ENCODE data around the gene CRBN. TPM values are rescaled to one million over a fixed set of nuclear protein-coding genes. Genes with fewer than 3 reads are reported as not detected.

The CRBN gene
- total RNA-seq, 1 donor from 2014 or later: 46.6 TPM

DNA sequence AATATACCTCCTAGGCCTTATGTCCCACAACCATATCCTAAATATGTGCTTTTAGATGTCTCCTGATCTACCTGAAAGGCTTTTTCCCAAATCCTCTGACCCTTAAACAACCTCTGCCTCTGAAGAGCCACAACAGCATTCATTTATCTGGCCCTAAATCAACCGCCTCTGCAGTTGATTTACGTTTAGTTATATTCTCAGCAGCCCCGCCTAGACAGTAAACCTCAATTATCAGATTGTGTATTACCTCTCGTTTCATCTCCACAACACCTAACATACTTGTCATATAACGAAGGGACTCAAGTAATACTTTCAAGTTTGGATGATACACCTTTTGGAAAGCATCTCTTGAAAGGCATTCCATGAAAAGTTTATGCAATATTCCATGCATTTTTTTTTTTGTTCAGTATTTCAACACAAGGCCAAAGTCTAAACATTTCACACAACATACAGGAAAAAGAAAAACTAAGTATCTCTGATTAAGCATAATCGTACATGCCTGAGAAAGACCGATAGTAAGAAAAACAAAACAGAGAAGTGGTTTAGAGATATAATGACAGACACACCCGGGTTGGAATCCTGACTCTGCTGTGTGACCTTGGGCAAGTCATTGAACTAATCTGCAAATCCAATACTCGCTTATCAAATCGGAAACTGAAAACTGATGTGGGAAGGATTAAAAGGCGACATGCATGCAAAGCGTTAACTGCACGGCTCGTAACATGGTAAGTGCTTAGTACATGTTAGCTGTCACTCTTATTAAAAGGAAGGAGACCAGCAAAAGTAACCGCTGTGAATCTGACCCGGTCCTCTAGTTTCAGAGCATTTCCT is 778 bp downstream of the CRBN start:
- intact Hi-C loops (cut with DNase I): loop anchor here (10.0 kb wide), 1 partner anchor 54 kb away; the partner anchor contains the start of gene TRNT1
- ATAC-seq (no peak), DNase-seq (ENCODE audit: missing footprints) (no peak)

DNA sequence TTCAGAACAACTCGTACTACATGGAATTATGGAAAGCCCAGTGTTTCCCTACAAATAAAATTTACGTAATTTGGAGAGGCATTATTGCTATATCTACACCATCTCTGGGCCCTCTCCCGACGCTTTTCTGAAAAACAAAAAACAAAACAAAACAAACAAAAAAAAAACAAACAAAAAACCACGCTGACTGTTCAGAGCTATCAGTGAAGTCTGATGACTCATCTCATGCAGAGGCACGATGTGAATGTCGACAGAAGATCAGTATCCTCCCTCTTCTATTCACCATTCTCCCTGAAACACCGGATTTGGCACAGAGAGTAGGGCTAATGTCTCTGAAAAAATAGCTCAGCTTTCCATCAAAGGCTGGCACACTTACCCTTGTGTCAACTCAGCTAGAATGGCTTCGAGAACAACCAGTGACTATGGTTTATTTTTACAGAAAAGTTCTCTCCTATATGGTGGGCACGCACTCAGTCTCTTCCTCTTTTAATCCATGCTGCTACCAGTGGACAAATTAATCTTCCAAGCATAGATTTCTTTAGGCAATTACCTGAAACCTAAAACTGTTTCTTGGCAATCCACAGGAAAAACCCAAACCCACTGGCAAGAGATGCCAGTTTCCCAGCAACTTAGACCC is 1.5 kb downstream of the CRBN start:
- intact Hi-C loops (cut with DNase I): loop anchor here (10.0 kb wide), 1 partner anchor 53 kb away; the partner anchor contains the start of gene TRNT1
- DNase-seq (ENCODE audit: missing footprints): no peak
- ATAC-seq: no peak

DNA sequence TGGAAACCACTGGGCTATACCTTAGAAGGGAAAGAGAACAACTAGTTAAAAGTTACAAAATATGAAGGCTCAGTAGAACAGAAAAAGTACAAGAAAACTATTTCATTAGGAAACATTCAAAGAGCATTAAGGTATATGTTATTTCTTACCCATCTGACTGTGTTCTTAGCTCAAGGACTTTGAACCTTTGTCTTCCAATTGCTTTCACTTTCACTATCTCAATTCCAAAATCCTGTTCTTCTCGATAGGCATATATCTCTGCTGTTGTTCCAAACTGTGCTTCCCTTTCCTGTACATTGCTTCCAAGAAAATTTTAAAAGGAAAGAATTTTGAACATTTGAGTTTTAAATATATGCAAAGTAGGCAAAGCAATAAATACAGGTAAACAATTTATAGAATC is 6.9 kb downstream of the CRBN start:
- no peak for ATAC-seq
- DNase-seq (ENCODE audit: missing footprints): no peak
- intact Hi-C loops (cut with DNase I): loop anchor here (10.0 kb wide), 1 partner anchor 48 kb away; the partner anchor contains the start of gene TRNT1

DNA sequence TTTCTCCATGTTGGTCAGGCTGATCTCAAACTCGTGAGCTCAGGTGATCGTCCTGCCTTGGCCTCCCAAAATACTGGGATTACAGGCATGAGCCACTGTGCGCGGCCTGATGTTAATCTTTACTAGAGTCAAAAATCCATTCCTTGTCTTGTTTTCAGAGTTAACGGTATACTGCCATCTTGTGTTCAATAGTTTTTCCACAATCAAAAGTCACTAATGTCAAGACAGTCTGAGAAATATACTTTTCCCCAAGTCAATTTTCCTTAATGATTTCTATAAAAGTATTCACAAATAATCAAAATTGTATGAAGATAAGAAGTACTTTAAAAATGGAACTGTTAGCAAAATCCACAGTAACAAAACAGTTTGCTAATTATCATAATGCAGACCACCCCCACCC is 8.5 kb downstream of the CRBN start:
- ATAC-seq (no peak), DNase-seq (ENCODE audit: missing footprints) (no peak)
- intact Hi-C loops (cut with DNase I): loop anchor here (10.0 kb wide), 1 partner anchor 46 kb away; the partner anchor contains the start of gene TRNT1

DNA sequence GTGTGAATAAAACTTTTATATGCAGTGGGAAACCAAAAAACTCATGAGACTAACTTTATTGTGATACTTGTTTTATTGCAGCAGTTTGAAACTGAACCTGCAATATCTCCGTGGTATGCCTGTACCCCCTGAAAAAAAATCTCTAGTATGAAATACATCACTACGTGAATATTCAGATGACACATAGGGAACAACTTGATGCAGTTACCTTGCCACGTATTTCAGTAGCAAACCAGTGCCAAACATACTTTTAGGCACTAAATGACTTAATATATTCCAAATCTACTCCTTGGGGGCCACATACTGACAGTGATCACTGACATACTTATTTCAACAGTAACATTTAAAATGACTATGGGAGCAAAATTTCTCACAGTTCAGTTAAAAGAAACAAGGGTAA is 13.8 kb downstream of the CRBN start:
- intact Hi-C loops (cut with DNase I): no loop called here
- ATAC-seq: no peak

DNA sequence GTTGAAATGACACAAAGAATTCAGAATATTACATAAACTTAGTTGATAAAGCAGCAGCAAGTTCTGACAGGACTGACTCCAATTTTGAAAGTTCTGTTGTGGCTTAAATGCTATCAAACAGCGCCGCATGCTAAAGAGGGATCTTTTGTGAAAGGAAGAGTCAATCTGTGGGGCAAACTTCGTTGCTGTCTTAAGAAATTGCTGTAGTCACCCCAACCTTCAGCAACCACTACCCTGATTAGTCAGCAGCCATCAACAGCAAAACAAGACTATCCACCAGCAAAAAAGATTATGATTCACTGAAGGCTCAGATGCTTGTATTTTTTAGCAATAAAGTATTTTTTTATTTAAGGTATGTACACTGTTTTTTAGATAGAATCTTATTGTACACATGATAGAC is 14.2 kb downstream of the CRBN start:
- DNase-seq (ENCODE audit: missing footprints) (no peak), ATAC-seq (no peak)
- intact Hi-C loops (cut with DNase I): no loop called here

More for the DNA sequence above, 13.8 kb downstream of the CRBN start:
- no peak for DNase-seq (ENCODE audit: missing footprints)

DNA sequence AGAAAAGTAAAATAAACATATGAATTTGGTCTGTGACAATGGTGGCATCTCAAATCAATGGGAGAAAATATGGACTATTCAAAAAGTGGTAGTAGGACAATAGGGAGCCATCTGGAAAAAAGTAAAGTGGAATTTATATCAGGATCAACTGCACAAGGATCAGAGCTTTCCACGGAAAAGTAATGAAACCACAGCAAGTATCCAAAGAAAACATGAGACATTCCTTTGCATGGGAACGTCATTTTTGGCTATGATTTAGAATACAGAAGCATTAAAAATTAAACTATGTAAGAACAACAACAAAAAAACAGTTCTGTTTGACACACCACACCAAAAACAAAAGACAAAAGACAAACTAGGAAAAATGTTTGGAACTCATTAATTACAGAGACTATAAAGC is 18.7 kb downstream of the CRBN start:
- DNase-seq (ENCODE audit: missing footprints) (no peak), ATAC-seq (no peak)
- intact Hi-C loops (cut with DNase I): no loop called here

DNA sequence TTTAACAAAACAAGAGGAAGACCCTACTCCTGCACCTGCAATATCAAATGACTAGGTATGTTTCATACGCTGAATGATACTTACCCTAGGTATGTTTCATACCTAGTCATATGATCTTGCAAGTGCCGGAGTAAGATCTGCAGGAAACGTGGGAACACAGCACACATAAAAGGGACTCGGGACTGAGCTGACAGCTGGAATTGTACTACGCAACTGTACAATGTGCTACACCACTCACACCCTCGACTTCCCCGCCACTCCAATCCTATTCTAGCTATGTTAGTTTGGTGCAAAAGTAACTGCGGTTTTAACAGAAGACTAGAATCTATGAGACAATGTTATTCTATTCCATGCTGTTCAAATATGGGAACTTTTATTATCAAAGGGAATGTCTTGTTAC is 22.0 kb downstream of the CRBN start:
- intact Hi-C loops (cut with DNase I): no loop called here
- no peak for ATAC-seq
- DNase-seq (ENCODE audit: missing footprints): no peak

DNA sequence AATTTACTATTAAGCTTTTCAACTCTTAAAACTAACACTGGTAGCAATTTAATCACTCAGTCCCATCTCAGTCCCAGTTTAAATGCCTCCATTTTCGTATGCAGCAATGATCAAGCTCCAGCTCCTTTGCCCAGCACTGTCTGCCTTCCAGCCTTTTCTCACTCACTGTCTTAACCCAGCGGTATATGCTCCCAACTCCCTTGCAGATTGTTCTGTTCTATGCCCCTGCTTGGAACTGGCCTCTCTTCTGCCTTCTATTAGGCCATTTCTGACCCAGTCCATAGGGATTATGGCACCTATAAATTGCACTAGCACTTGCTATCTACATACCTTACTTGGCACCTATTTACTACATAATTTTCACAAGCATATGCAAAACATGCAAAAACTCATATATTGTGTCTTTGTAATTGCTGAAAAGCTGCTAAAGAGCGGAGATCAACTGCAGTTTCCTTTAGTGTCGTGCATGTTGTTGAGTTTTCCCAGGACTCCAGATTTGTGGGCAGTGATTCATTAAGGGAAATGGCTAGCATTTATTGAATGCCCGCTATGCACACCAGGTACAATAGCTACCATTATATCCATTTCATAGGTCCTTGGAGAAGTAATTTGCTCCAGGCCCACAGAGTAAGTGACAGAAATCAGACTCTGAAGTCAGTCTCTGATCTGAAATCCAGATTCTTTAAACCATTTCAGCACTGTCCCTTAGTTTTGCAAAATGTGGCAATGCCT is 24.4 kb downstream of the CRBN start:
- ATAC-seq: no peak
- intact Hi-C loops (cut with DNase I): no loop called here
- DNase-seq (ENCODE audit: missing footprints): no peak

DNA sequence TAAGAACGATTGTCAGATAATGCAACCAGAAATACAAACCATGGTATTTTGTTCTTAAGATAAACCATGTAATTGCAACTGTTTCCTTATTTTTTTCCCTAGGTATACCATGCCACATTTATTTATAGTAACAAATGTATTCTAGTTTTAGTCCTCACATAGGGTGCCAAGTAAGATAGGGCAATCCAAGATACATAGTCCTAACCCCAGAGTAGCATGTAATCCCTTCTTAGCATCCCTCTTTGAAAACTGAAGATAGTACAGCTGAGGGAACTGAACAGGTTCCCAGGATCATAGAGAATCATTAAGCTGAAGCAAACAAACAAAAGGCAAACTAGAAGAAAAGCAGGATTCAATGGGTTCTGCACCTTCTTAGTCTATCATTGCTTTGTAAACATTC is 28.0 kb downstream of the CRBN start:
- no peak for DNase-seq (ENCODE audit: missing footprints)
- intact Hi-C loops (cut with DNase I): no loop called here
- no peak for ATAC-seq

DNA sequence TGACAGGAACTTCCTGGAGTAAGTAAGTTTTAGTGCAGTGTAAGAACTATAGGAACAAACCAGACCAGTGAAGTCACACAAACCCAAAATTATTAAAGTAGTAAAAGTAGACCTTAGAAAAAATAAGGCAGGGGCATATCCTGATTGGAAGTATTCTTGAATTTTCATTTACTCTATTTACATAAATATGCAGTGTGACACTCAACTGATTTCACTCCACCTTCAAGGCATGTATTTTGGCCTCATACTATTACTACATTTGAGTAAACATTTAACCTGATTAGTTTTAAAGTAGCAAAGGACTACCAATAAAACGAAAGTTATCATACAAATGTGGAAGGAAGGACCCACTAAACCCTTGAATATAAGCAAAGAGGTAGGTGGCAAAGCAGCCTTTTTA is 29.9 kb downstream of the CRBN start:
- DNase-seq (ENCODE audit: missing footprints) (no peak), ATAC-seq (no peak)
- intact Hi-C loops (cut with DNase I): no loop called here

DNA sequence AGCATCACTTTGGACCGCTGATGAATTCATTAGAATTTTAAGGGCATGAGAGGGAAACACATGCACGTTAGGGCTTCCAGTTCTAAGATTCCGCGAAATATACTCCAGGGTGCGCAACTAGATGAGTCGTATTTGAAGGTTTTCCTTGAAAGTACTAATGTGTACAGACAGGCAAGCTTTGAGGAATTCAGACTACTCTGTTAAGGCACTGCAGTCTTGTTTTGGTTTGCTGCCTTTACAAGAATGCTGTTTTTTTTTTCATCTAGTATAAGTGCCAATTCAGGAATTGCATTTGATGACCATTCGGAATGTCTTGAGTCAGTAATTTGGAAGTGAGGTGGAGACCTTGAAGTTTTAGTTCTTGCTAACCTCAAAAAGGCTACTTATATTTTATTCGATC is 33.7 kb downstream of the CRBN start:
- DNase-seq (ENCODE audit: missing footprints): no peak
- no peak for ATAC-seq
- intact Hi-C loops (cut with DNase I): no loop called here

DNA sequence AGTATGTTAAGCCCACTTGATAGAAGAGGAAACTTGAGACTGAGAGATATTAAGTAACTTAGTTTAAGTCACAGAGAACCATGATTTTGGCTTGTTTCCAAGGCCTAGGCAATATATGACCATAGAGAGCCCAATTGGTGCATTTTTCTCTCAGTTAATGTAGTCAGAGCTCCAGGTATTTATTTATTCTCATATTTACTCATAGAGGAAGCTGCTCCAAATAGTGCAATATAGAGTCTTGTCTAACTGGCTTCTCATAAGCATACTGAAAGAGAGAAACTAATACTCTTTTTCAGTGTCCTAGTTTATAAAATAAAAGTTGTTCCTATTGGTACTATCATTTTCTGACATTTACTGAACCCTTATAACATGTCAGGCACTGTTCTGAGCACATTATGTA is 37.6 kb downstream of the CRBN start:
- DNase-seq (ENCODE audit: missing footprints) (no peak), ATAC-seq (no peak)
- intact Hi-C loops (cut with DNase I): no loop called here

DNA sequence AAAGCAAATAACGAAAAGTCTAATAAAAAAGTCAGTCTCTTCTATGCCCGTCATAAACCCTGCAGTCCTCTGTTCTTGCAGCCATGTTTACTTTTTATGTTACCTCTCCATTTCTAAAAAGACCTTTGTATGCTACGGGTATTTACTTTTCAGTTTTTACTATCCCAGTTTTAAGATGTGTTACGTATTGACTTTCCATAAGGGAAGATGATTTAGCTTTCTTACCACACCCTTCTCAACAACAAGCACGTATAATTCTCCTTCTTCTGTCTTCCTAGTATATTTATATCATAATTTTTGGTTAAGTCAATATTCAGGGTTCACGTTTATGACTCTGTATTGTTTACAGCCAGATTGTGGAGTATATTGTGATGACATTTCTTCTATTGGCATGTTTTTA is 42.0 kb downstream of the CRBN start:
- ATAC-seq (no peak), DNase-seq (ENCODE audit: missing footprints) (no peak)
- intact Hi-C loops (cut with DNase I): no loop called here

DNA sequence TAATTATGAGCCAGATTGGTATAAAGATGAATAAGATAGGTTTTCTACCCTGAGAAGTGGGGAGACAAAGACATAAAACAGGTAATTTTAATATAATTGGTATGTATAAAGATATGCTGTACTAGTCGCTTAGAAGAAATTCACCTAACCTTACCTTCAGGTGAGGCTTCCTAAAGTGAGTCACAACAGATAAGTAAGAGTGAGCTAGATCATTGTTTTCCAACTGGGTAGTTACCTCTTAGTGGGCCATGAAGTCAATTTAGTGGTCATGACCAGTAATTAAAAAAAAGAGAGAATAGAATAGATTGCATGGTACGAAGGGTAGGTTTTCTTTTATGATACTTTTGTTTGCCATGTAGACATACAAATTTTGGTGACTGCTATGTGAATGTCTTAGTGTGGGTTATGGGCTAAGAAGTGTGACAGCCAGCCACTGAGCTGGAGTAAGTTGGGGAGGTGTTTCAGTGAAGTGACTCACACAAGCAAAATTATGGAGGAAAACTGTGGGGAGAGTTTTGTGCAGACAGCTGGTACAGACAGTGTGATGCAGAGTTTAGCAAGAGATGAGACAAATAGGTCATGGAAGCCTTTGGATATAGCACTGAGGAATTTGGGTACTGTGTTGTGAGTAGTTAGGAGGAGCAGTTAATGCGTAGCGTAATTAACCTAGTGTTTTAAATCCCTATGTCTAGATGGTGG is 44.6 kb downstream of the CRBN start:
- ATAC-seq (no peak), DNase-seq (ENCODE audit: missing footprints) (no peak)
- intact Hi-C loops (cut with DNase I): no loop called here

DNA sequence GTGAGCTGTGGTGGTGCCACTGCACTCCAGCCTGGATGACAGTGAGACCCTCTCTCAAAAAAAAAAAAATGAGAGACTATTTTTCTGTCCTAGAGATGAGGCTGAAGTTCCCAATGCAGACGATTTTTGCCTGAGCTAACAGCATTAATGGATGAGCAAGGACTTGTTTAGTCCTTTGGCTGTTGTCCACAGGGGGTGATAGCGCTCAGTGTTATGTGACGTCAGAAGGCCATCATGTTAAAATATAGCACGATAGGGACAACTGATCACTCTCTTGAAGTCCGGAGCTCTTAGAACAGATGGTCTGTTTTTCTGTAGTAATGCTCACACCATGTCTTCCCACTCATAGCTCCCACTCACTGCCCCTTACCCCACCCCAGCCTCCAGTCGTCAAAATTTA is 46.0 kb downstream of the CRBN start:
- ATAC-seq: no peak
- intact Hi-C loops (cut with DNase I): no loop called here
- DNase-seq (ENCODE audit: missing footprints): no peak

DNA sequence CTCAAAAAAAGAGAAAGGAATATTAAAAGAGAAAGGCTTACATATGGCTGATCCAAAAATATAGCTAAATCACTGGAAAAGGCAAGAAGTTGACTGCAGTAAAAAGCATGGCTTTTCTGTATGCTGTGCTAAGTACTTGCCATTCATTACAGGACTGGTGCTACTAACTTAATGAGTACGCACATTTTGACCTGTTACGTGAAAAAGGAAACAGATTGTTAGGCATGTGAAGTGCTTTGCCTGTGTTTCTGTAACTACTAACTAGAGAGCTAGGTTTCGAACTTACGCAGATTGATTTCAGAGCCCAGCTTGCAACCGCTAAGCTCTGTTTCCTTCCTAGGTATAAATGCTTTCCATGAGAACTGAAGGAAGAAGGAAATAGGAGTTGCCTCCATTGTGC is 49.9 kb downstream of the CRBN start:
- ATAC-seq (no peak), DNase-seq (ENCODE audit: missing footprints) (no peak)
- intact Hi-C loops (cut with DNase I): loop anchor here (10.0 kb wide), 1 partner anchor 45 kb away; the partner anchor contains the start of gene CRBN

DNA sequence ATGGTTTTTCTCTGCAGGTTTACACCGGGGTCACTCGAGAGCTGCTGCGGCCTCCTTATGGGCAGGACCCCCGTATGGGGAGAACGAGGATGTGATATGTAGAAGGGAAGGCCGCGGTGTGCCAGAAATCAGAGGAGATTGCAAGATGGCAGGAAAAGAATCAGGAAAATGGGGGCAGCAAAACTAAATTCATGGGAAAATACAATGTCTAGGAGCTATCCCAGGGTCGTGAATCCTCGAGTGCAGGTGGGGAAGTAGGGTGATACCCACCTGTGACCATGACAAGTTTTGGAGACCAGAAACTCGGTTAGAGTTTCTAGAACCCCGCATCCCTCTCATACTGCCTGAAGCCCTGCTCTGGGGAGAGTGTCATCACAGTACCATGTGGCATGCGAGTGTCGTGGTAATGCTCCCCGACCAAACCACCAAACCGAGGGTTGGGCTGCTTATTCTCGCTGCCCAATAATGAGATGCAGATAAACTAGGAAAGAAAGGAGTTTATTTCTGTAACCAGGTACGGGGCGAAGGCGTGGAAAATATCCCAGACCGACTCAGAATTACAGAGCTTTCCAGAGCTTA is 52.0 kb downstream of the CRBN start:
- DNase-seq (ENCODE audit: missing footprints) (no peak), ATAC-seq (no peak)
- intact Hi-C loops (cut with DNase I): loop anchor here (10.0 kb wide), 1 partner anchor 47 kb away; the partner anchor contains the start of gene CRBN
